Measurements from ENCODE around the gene PTPRM. TPM values are rescaled to one million over a fixed set of nuclear protein-coding genes. Genes with fewer than 3 reads are reported as not detected.

The PTPRM gene
- total RNA-seq, 1 experiment from 2014 or later = 1.6 TPM

DNA sequence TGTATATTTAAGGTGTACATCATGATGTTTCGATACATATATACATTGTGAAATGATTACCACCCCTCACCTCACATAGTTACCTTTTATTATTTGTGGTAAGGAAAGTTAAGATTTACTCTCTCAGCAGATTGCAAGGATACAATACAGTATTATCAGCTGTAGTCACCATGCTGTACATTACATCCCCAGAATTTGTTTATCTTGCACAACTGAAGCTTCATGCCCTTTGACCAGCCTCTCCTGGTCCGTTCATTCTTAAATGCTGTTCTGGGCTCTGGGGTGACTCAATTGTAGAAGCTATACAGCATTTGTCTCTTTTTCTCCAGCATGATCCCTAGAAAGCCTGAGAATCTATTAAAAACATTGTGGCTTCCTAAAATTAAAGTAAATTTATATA, 90.8 kb downstream of the PTPRM start:
- ChIA-PET CTCF (no interaction called here), POLR2A (interaction anchor here (0.7 kb wide), 1 partner anchor 143 kb away, joined by 3 read pairs; no protein-coding TSS in a partner anchor)
- H3K36me3 ChIP-seq (ENCODE audit: control insufficient read depth, insufficient read depth, low read length) = no peaks in the 10 kb centered on the region
- intact Hi-C loops (cut with micrococcal nuclease; ENCODE audit: unreplicated experiment) (no loop called here), in situ Hi-C loops (cut with HindIII; ENCODE audit: low pct_unique_long_range_greater_than_20kb, low sequenced_read_pairs) (no loop called here)
- DNase-seq (ENCODE audit: low read depth, low spot score) = no peak
- H3K4me1 ChIP-seq (ENCODE audit: control insufficient read depth, insufficient read depth, low read length) = no peaks in the 10 kb centered on the region
- no peak overlapping the region for H3K4me3 ChIP-seq (ENCODE audit: low read depth in 2 of 2, low read length in 2 of 2)
- H3K9me3 ChIP-seq (ENCODE audit: control insufficient read depth, insufficient read depth, low read depth, low read length) = no peaks in the 10 kb centered on the region
- BruUV-seq (replicated peaks) = no TSS peak
- no peak for ATAC-seq
- H3K27me3 ChIP-seq (ENCODE audit: control insufficient read depth, insufficient read depth, low read length) = no peaks in the 10 kb centered on the region
- no peak overlapping the region for H3K27ac ChIP-seq (ENCODE audit: low read length)
- TF ChIP-seq, protein P1, sequence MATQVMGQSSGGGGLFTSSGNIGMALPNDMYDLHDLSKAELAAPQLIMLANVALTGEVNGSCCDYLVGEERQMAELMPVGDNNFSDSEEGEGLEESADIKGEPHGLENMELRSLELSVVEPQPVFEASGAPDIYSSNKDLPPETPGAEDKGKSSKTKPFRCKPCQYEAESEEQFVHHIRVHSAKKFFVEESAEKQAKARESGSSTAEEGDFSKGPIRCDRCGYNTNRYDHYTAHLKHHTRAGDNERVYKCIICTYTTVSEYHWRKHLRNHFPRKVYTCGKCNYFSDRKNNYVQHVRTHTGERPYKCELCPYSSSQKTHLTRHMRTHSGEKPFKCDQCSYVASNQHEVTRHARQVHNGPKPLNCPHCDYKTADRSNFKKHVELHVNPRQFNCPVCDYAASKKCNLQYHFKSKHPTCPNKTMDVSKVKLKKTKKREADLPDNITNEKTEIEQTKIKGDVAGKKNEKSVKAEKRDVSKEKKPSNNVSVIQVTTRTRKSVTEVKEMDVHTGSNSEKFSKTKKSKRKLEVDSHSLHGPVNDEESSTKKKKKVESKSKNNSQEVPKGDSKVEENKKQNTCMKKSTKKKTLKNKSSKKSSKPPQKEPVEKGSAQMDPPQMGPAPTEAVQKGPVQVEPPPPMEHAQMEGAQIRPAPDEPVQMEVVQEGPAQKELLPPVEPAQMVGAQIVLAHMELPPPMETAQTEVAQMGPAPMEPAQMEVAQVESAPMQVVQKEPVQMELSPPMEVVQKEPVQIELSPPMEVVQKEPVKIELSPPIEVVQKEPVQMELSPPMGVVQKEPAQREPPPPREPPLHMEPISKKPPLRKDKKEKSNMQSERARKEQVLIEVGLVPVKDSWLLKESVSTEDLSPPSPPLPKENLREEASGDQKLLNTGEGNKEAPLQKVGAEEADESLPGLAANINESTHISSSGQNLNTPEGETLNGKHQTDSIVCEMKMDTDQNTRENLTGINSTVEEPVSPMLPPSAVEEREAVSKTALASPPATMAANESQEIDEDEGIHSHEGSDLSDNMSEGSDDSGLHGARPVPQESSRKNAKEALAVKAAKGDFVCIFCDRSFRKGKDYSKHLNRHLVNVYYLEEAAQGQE (IDR thresholded peaks at IDR 0.05; ENCODE audit: insufficient read depth in 1 of 2, low read depth in 2 of 2, low read length in 1 of 2) = no peak
- TF ChIP-seq CTCF (IDR thresholded peaks at IDR 0.05) = no peak
- no peak for TF ChIP-seq SIN3A (IDR thresholded peaks at IDR 0.05; ENCODE audit: borderline replicate concordance, insufficient read depth, low read depth, low read length)
- no peak for TF ChIP-seq POLR2AphosphoS5 (IDR thresholded peaks at IDR 0.05; ENCODE audit: low read depth, low read length)
- no peak for TF ChIP-seq TCF7L2 (IDR thresholded peaks at IDR 0.05; ENCODE audit: low read depth, low read length)

GRCh38 chr18:7658701-7659100, 91.6 kb downstream of the PTPRM start:
- DNase-seq (ENCODE audit: low read depth, low spot score) = no peak
- CTCF ChIA-PET = no interaction called here

More at GRCh38 chr18:7658701-7659100, 91.6 kb downstream of the PTPRM start:
- no peaks in the 10 kb centered on the region for H3K36me3 ChIP-seq (ENCODE audit: control insufficient read depth, insufficient read depth, low read length)
- H3K9me3 ChIP-seq (ENCODE audit: control insufficient read depth, insufficient read depth, low read depth, low read length) = no peaks in the 10 kb centered on the region
- in situ Hi-C loops (cut with HindIII; ENCODE audit: low pct_unique_long_range_greater_than_20kb, low sequenced_read_pairs) (no loop called here), intact Hi-C loops (cut with micrococcal nuclease; ENCODE audit: unreplicated experiment) (no loop called here)
- TF ChIP-seq TCF7L2 (IDR thresholded peaks at IDR 0.05; ENCODE audit: low read depth, low read length) (no peak), SIN3A (IDR thresholded peaks at IDR 0.05; ENCODE audit: borderline replicate concordance, insufficient read depth, low read depth, low read length) (no peak), CTCF (IDR thresholded peaks at IDR 0.05) (no peak), POLR2AphosphoS5 (IDR thresholded peaks at IDR 0.05; ENCODE audit: low read depth, low read length) (no peak)
- TF ChIP-seq, protein P1 (IDR thresholded peaks at IDR 0.05; ENCODE audit: insufficient read depth in 1 of 2, low read depth in 2 of 2, low read length in 1 of 2) = no peak
- H3K4me3 ChIP-seq (ENCODE audit: low read depth in 2 of 2, low read length in 2 of 2) = no peak overlapping the region
- no peak overlapping the region for H3K27ac ChIP-seq (ENCODE audit: low read length)
- H3K4me1 ChIP-seq (ENCODE audit: control insufficient read depth, insufficient read depth, low read length) = no peaks in the 10 kb centered on the region
- no peaks in the 10 kb centered on the region for H3K27me3 ChIP-seq (ENCODE audit: control insufficient read depth, insufficient read depth, low read length)
- BruUV-seq (replicated peaks) = no TSS peak
- no peak for ATAC-seq
- POLR2A ChIA-PET = no interaction called here

Data from Panc1 (cell line).